Measurements from ENCODE around the gene NHS. TPM values are rescaled to one million over a fixed set of nuclear protein-coding genes. Genes with fewer than 3 reads are reported as not detected.

NHS gene
- polyA plus RNA-seq, 6 donors from 2014 or later: not detected

- DNase-seq: no peak
- ATAC-seq (ENCODE audit: low read depth in 2 of 2): no peak
- no peaks in the 10 kb centered on the region for H3K36me3 Mint-ChIP-seq
- H3K27me3 Mint-ChIP-seq: peaks cover 0 to under 1% (median 0%) of the 10 kb centered on the region in 3 donors
- H3K4me1 Mint-ChIP-seq: no peaks in the 10 kb centered on the region
- H3K4me3 Mint-ChIP-seq: no peak overlapping the region
- H3K9me3 Mint-ChIP-seq: peaks cover 0 to 8% (median 3%) of the 10 kb centered on the region in 7 donors
- no peak overlapping the region for H3K27ac Mint-ChIP-seq
Observed at GRCh38 chrX:17465802-17466201, 90.8 kb downstream of the NHS start.

- Mint-ChIP-seq H3K9me3 (peaks cover 0 to 6% (median 3%) of the 10 kb centered on the region in 7 donors), H3K27me3 (peaks cover 0 to 3% (median 0%) of the 10 kb centered on the region in 3 donors), H3K27ac (no peak overlapping the region), H3K36me3 (no peaks in the 10 kb centered on the region), H3K4me1 (no peaks in the 10 kb centered on the region), H3K4me3 (no peak overlapping the region)
- ATAC-seq (ENCODE audit: low read depth in 2 of 2) (no peak), DNase-seq (no peak)
Observed at GRCh38 chrX:17470136-17470535, 95.1 kb downstream of the NHS start.

GRCh38 chrX:17471121-17471520, 96.1 kb downstream of the NHS start:
- no peaks in the 10 kb centered on the region for H3K36me3 Mint-ChIP-seq
- H3K4me1 Mint-ChIP-seq: no peaks in the 10 kb centered on the region
- no peak for DNase-seq
- ATAC-seq (ENCODE audit: low read depth in 2 of 2): no peak
- peaks cover 0 to 3% (median 3%) of the 10 kb centered on the region in 7 donors for H3K9me3 Mint-ChIP-seq
- H3K27ac Mint-ChIP-seq: no peak overlapping the region
- no peak overlapping the region for H3K4me3 Mint-ChIP-seq
- H3K27me3 Mint-ChIP-seq: peaks cover 0 to 3% (median 0%) of the 10 kb centered on the region in 3 donors

- no peaks in the 10 kb centered on the region for H3K36me3 Mint-ChIP-seq
- H3K27ac Mint-ChIP-seq: no peak overlapping the region
- H3K27me3 Mint-ChIP-seq: peaks cover 0 to 3% (median 0%) of the 10 kb centered on the region in 3 donors
- H3K4me3 Mint-ChIP-seq: no peak overlapping the region
- DNase-seq (no peak), ATAC-seq (ENCODE audit: low read depth in 2 of 2) (no peak)
- H3K4me1 Mint-ChIP-seq: no peaks in the 10 kb centered on the region
- peaks cover 0 to 3% (median 0%) of the 10 kb centered on the region in 7 donors for H3K9me3 Mint-ChIP-seq
Observed at GRCh38 chrX:17471861-17472260, 96.9 kb downstream of the NHS start.

GRCh38 chrX:17472424-17472823, 97.4 kb downstream of the NHS start:
- Mint-ChIP-seq H3K36me3 (no peaks in the 10 kb centered on the region), H3K27ac (no peak overlapping the region), H3K27me3 (peaks cover 0 to 3% (median 0%) of the 10 kb centered on the region in 3 donors), H3K4me1 (no peaks in the 10 kb centered on the region), H3K9me3 (peaks cover 0 to 4% (median 3%) of the 10 kb centered on the region in 7 donors), H3K4me3 (no peak overlapping the region)
- no peak for ATAC-seq (ENCODE audit: low read depth in 2 of 2)
- no peak for DNase-seq

- DNase-seq: no peak
- Mint-ChIP-seq H3K27ac (no peak overlapping the region), H3K4me1 (no peaks in the 10 kb centered on the region), H3K4me3 (no peak overlapping the region), H3K27me3 (peaks cover 0 to 3% (median 0%) of the 10 kb centered on the region in 3 donors), H3K9me3 (peaks cover 0 to 4% (median 3%) of the 10 kb centered on the region in 7 donors), H3K36me3 (no peaks in the 10 kb centered on the region)
- ATAC-seq (ENCODE audit: low read depth in 2 of 2): no peak
Observed at GRCh38 chrX:17473021-17473420, 98.0 kb downstream of the NHS start.

GRCh38 chrX:17474892-17475291, 99.9 kb downstream of the NHS start:
- H3K27me3 Mint-ChIP-seq: peaks cover 0 to 3% (median 0%) of the 10 kb centered on the region in 3 donors
- no peaks in the 10 kb centered on the region for H3K36me3 Mint-ChIP-seq
- ATAC-seq (ENCODE audit: low read depth in 2 of 2) (no peak), DNase-seq (no peak)
- peak overlapping the region in 1 of 8 donors; percentile 9 for H3K4me3 Mint-ChIP-seq
- H3K4me1 Mint-ChIP-seq: no peaks in the 10 kb centered on the region
- H3K27ac Mint-ChIP-seq: no peak overlapping the region
- H3K9me3 Mint-ChIP-seq: peaks cover 0 to 7% (median 3%) of the 10 kb centered on the region in 7 donors

- no peak overlapping the region for H3K4me3 Mint-ChIP-seq
- H3K9me3 Mint-ChIP-seq: peaks cover 0 to 4% (median 3%) of the 10 kb centered on the region in 7 donors
- no peaks in the 10 kb centered on the region for H3K36me3 Mint-ChIP-seq
- no peaks in the 10 kb centered on the region for H3K4me1 Mint-ChIP-seq
- H3K27ac Mint-ChIP-seq: no peak overlapping the region
- DNase-seq: no peak
- H3K27me3 Mint-ChIP-seq: peaks cover 0 to 3% (median 0%) of the 10 kb centered on the region in 3 donors
- no peak for ATAC-seq (ENCODE audit: low read depth in 2 of 2)
Observed at GRCh38 chrX:17475449-17476217, 100.6 kb downstream of the NHS start.

- H3K4me3 Mint-ChIP-seq: no peak overlapping the region
- DNase-seq: no peak
- no peaks in the 10 kb centered on the region for H3K4me1 Mint-ChIP-seq
- peak overlapping the region in 1 of 6 donors; percentile 54 for H3K27ac Mint-ChIP-seq
- no peaks in the 10 kb centered on the region for H3K36me3 Mint-ChIP-seq
- no peak for ATAC-seq (ENCODE audit: low read depth in 2 of 2)
- H3K27me3 Mint-ChIP-seq: peaks cover 0 to 3% (median 0%) of the 10 kb centered on the region in 3 donors
- H3K9me3 Mint-ChIP-seq: peaks cover 0 to 4% (median 3%) of the 10 kb centered on the region in 7 donors
Observed at GRCh38 chrX:17476411-17476810, 101.4 kb downstream of the NHS start.

- Mint-ChIP-seq H3K27me3 (no peaks in the 10 kb centered on the region), H3K9me3 (peaks cover 0 to 9% (median 3%) of the 10 kb centered on the region in 7 donors), H3K4me1 (no peaks in the 10 kb centered on the region), H3K27ac (no peak overlapping the region), H3K4me3 (no peak overlapping the region), H3K36me3 (no peaks in the 10 kb centered on the region)
- DNase-seq (no peak), ATAC-seq (ENCODE audit: low read depth in 2 of 2) (no peak)
Observed at GRCh38 chrX:17481086-17481485, 106.1 kb downstream of the NHS start.

GRCh38 chrX:17484592-17484991, 109.6 kb downstream of the NHS start:
- Mint-ChIP-seq H3K27me3 (no peaks in the 10 kb centered on the region), H3K4me1 (no peaks in the 10 kb centered on the region), H3K36me3 (peaks cover 0 to 6% of the 10 kb centered on the region in 2 donors), H3K27ac (no peak overlapping the region), H3K9me3 (peaks cover 0 to 15% (median 2%) of the 10 kb centered on the region in 7 donors), H3K4me3 (no peak overlapping the region)
- DNase-seq: no peak
- ATAC-seq (ENCODE audit: low read depth in 2 of 2): no peak

GRCh38 chrX:17485391-17485790, 110.4 kb downstream of the NHS start:
- H3K27ac Mint-ChIP-seq: no peak overlapping the region
- no peaks in the 10 kb centered on the region for H3K27me3 Mint-ChIP-seq
- H3K4me3 Mint-ChIP-seq: no peak overlapping the region
- H3K36me3 Mint-ChIP-seq: peaks cover 0 to 6% of the 10 kb centered on the region in 2 donors
- peaks cover 0 to 16% (median 9%) of the 10 kb centered on the region in 7 donors for H3K9me3 Mint-ChIP-seq
- DNase-seq: no peak
- no peaks in the 10 kb centered on the region for H3K4me1 Mint-ChIP-seq
- no peak for ATAC-seq (ENCODE audit: low read depth in 2 of 2)

GRCh38 chrX:17488036-17488435, 113.0 kb downstream of the NHS start:
- peaks cover 0 to 29% (median 16%) of the 10 kb centered on the region in 7 donors for H3K9me3 Mint-ChIP-seq
- H3K4me3 Mint-ChIP-seq: no peak overlapping the region
- H3K36me3 Mint-ChIP-seq: peaks cover 0 to 6% of the 10 kb centered on the region in 2 donors
- no peaks in the 10 kb centered on the region for H3K4me1 Mint-ChIP-seq
- no peak overlapping the region for H3K27ac Mint-ChIP-seq
- no peaks in the 10 kb centered on the region for H3K27me3 Mint-ChIP-seq
- DNase-seq (no peak), ATAC-seq (ENCODE audit: low read depth in 2 of 2) (no peak)

- H3K36me3 Mint-ChIP-seq: no peaks in the 10 kb centered on the region
- H3K4me3 Mint-ChIP-seq: no peak overlapping the region
- DNase-seq (no peak), ATAC-seq (ENCODE audit: low read depth in 2 of 2) (no peak)
- no peaks in the 10 kb centered on the region for H3K4me1 Mint-ChIP-seq
- peaks cover 0 to 6% (median 0%) of the 10 kb centered on the region in 3 donors for H3K27me3 Mint-ChIP-seq
- peaks cover 0 to 29% (median 14%) of the 10 kb centered on the region in 7 donors for H3K9me3 Mint-ChIP-seq
- H3K27ac Mint-ChIP-seq: no peak overlapping the region
Observed at GRCh38 chrX:17494216-17494615, 119.2 kb downstream of the NHS start.
